Glutamatergic neuron (in vitro differentiated cells): Measurements from ENCODE around the gene GNG7. TPM values are rescaled to one million over a fixed set of nuclear protein-coding genes. Genes with fewer than 3 reads are reported as not detected.

Experiments
- DNase-seq: peaks from one replicate; pipeline ENCODE4 v3.0.0; 2022
- H3K27ac Mint-ChIP-seq: one replicate; pipeline ENCODE4 v1.8.0; 2020; ENCODE audit warnings: mild to moderate bottlenecking, mixed read lengths, inconsistent platforms; ENCODE audit not compliant: unreplicated experiment
- H3K27me3 Mint-ChIP-seq: one replicate; pipeline ENCODE4 v1.8.0; 2020; ENCODE audit warnings: mild to moderate bottlenecking, moderate library complexity, mixed read lengths, inconsistent platforms; ENCODE audit not compliant: unreplicated experiment
- H3K36me3 Mint-ChIP-seq: one replicate; pipeline ENCODE4 v1.8.0; 2020; ENCODE audit warnings: mild to moderate bottlenecking, mixed read lengths, inconsistent platforms; ENCODE audit not compliant: unreplicated experiment
- H3K4me1 Mint-ChIP-seq: one replicate; pipeline ENCODE4 v1.8.0; 2020; ENCODE audit warnings: mild to moderate bottlenecking, low read depth, mixed read lengths, inconsistent platforms; ENCODE audit not compliant: unreplicated experiment
- H3K4me3 Mint-ChIP-seq: one replicate; pipeline ENCODE4 v1.8.0; 2020; ENCODE audit warnings: mild to moderate bottlenecking, mixed read lengths, inconsistent platforms; ENCODE audit not compliant: unreplicated experiment
- H3K9me3 Mint-ChIP-seq: one replicate; pipeline ENCODE4 v1.8.0; 2020; ENCODE audit warnings: mild to moderate bottlenecking, moderate library complexity, mixed read lengths, inconsistent platforms; ENCODE audit not compliant: unreplicated experiment
- total RNA-seq: library from RNA; stranded (reverse); fragmentation: NEBNext Ultra II Directional; extraction: Animal tissue kit (Norgen Biotek cat#: 25700); gene quantifications from one replicate; pipeline ENCODE4 v1.2.1, GENCODE V29; 2021; ENCODE audit not compliant: unreplicated experiment
- TF ChIP-seq, protein P1 (sequence below): fragments of 200-600 bp; sonication (generic); IDR thresholded peaks from one replicate; pipeline ENCODE4 v1.5.0; 2021; ENCODE audit not compliant: partially characterized antibody, unreplicated experiment

GNG7 gene
- total RNA-seq, 1 donor from 2014 or later: 8.0 TPM

DNA sequence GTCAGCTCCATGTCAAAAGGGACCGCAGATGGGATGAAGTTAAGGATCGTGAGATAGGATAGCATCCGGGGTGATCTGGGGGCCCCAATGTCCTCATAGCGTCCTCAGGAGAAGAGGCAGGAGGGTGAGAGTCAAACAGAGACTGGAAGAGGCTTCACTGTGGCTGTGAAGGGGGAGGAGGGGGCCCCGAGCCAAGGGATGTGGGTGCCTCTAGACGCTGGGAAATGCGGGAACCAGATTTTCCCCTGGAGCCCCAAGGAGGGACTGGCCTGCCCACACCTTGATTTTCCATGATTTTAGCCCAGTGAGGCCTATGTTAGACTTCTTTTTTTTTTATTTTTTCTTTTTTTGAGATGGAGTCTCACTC is 61.2 kb downstream of the GNG7 start:
- Mint-ChIP-seq H3K36me3 (no peaks in the 10 kb centered on the region), H3K4me1 (peaks cover 2% of the 10 kb centered on the region), H3K27me3 (peaks cover 5% of the 10 kb centered on the region), H3K27ac (no peak overlapping the region), H3K4me3 (no peak overlapping the region), H3K9me3 (peaks cover 7% of the 10 kb centered on the region)
- TF ChIP-seq, protein P1, sequence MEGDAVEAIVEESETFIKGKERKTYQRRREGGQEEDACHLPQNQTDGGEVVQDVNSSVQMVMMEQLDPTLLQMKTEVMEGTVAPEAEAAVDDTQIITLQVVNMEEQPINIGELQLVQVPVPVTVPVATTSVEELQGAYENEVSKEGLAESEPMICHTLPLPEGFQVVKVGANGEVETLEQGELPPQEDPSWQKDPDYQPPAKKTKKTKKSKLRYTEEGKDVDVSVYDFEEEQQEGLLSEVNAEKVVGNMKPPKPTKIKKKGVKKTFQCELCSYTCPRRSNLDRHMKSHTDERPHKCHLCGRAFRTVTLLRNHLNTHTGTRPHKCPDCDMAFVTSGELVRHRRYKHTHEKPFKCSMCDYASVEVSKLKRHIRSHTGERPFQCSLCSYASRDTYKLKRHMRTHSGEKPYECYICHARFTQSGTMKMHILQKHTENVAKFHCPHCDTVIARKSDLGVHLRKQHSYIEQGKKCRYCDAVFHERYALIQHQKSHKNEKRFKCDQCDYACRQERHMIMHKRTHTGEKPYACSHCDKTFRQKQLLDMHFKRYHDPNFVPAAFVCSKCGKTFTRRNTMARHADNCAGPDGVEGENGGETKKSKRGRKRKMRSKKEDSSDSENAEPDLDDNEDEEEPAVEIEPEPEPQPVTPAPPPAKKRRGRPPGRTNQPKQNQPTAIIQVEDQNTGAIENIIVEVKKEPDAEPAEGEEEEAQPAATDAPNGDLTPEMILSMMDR: no peak
- no peak for DNase-seq

DNA sequence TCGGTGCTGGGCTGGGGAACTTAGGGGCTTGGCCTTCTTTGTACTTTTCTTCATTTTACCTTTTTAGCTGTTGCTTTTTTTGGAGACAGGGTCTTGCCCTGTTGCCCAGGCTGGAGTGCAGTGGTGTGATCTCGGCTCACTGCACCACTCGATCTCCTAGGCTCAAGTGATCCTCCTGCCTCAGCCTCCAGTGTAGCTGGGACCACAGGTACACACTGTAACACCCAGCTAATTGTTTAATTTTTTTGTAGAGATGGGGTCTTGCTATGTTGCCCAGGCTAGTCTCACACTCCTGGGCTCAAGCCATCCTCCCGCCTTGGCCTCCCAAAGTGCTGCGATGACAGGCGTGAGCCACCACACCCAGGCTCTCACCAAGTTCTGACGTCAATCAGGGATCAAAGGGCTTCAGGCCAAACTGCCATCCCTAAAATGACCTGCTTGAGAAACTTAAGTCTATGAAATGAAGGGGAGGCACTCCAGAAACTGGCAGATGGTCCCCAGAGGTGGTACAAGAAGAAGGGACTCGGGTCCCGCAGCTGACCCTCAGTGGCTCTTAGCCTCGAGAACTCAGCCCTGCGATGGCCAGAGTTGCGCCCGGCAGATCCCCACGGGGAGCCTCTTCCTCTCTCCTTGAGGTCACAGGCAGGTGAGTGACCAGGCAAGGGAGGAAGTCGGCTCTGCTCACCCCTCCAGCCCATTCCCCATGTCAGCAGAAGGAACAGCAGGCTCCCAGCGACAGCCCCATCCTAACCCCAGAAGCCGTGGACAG is 61.7 kb downstream of the GNG7 start:
- no peak overlapping the region for H3K4me3 Mint-ChIP-seq
- H3K36me3 Mint-ChIP-seq: no peaks in the 10 kb centered on the region
- peaks cover 5% of the 10 kb centered on the region for H3K27me3 Mint-ChIP-seq
- DNase-seq: no peak
- H3K27ac Mint-ChIP-seq: no peak overlapping the region
- peaks cover 7% of the 10 kb centered on the region for H3K9me3 Mint-ChIP-seq
- TF ChIP-seq, protein P1: no peak
- peaks cover 2% of the 10 kb centered on the region for H3K4me1 Mint-ChIP-seq

DNA sequence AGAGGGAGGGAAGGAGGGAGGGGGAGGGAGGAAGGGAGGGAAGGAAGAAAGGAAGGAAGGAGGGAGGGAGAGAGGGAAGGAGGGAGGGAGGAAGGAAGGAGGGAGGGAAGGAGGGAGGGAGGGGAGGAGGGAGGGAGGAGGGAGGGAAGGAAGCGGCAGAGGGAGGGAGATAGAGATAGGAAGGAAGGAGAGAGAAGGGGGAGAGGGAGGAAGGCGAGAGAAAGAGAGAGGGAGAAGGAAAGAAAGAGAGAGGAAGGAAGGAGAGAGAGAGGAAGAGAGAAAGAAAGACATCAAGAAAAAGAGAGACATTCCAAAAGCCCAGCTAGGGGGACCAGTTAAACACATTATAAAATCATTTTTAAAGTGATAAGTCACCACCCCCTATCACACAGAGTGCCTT is 62.5 kb downstream of the GNG7 start:
- no peak for DNase-seq
- H3K27me3 Mint-ChIP-seq: peaks cover 5% of the 10 kb centered on the region
- H3K27ac Mint-ChIP-seq: no peak overlapping the region
- peaks cover 7% of the 10 kb centered on the region for H3K9me3 Mint-ChIP-seq
- H3K4me1 Mint-ChIP-seq: no peaks in the 10 kb centered on the region
- no peak overlapping the region for H3K4me3 Mint-ChIP-seq
- no peaks in the 10 kb centered on the region for H3K36me3 Mint-ChIP-seq
- TF ChIP-seq, protein P1: no peak

DNA sequence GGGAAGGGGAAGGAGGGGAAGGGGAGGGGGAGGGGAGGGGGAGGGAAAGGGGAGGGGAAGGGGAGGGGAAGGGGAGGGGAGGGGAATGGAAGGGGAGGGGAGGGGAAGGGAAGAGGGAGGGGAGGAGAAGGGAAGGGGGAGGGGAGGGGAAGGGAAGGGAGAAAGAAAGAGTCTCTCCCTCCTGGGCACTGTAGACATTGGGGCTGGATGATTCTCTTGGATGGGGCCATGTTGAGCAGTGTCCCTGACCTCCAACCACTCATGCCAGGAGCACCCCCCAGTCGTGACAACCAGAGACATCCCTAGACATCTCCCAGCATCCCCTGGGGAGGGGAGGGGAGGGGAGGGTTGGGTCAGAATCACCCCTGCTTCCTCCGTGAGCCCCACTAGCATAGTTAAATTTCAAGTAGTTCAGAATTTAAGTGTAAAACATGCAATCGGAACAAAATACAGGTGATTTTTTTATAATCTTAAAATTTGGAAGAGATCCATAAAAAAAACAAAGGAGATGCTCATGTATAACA is 64.0 kb downstream of the GNG7 start:
- Mint-ChIP-seq H3K9me3 (peaks cover 6% of the 10 kb centered on the region), H3K27me3 (peaks cover 5% of the 10 kb centered on the region), H3K36me3 (no peaks in the 10 kb centered on the region), H3K4me3 (no peak overlapping the region), H3K4me1 (no peaks in the 10 kb centered on the region), H3K27ac (no peak overlapping the region)
- DNase-seq: no peak
- TF ChIP-seq, protein P1: no peak
